K562 (cell line): ENCODE measurements around the gene DSEL. TPM values are rescaled to one million over a fixed set of nuclear protein-coding genes. Genes with fewer than 3 reads are reported as not detected.

Source experiments
- ATAC-seq: fragments of 200-7000 bp; cut with Tn5 transposase; 3 replicates; pipeline ENCODE4 v1.9.1; 2020; ENCODE audit warnings: moderate library complexity
- BruUV-seq: library from RNA; stranded (reverse); fragments of 400-500 nt; replicated peaks from 2 replicates; lab custom pipeline; 2021; lab: Mats Ljungman, UMichigan
- CTCF ChIA-PET: fragments of 300-600 bp; formaldehyde crosslinking; extraction: SDS; loops from one replicate; lab custom pipeline; 2021; ENCODE audit warnings: low intra/inter-chr PET ratio; lab: Yijun Ruan, JAX
- POLR2A ChIA-PET: fragments of 300-600, 350-650 bp; sonication (Branson Sonifier 250); formaldehyde crosslinking; extraction: SDS; loops from one replicate; lab custom pipeline; 2021; ENCODE audit warnings: antibody characterized with exemption, inconsistent platforms; lab: Yijun Ruan, JAX
- DNase-seq, 4 experiments: peaks; one replicate each; pipeline versions ENCODE4 v3.0.0 to v3.0.0-alpha.2; 2011 to 2018; ENCODE audit warnings: low spot score in 3 of 4, mixed read lengths in 3 of 4; ENCODE audit errors: extremely low read depth in 1 of 4
- FAIRE-seq: peaks from 2 replicates; lab custom pipeline; 2011; peaks lifted over from hg19 to GRCh38; lab: Jason Lieb, UNC
- H2AFZ ChIP-seq: 2 replicates; pipeline ENCODE4 v1.6.0; 2011; ENCODE audit warnings: low read depth, low read length, control low read depth, inconsistent platforms
- H3K27ac ChIP-seq: fragments of 200-600 bp; 3 replicates; pipeline ENCODE4 v1.8.0; 2011; ENCODE audit warnings: low read depth, mild to moderate bottlenecking, control low read depth, inconsistent platforms, low read length, moderate library complexity, mixed read lengths; ENCODE audit errors: extremely low read depth
- H3K27me3 ChIP-seq, 2 experiments: fragments of 300-600 bp in 1 of 2; 2 replicates in 1 of 2; 3 replicates in 1 of 2; pipeline versions ENCODE4 v1.6.0 to v1.8.0; 2011; ENCODE audit warnings: inconsistent platforms in 2 of 2, low read length in 2 of 2, mild to moderate bottlenecking in 1 of 2, mixed read lengths in 1 of 2, moderate library complexity in 1 of 2; ENCODE audit not compliant: control insufficient read depth in 2 of 2, insufficient read depth in 2 of 2
- H3K36me3 ChIP-seq: fragments of 300-600 bp; 3 replicates; pipeline ENCODE4 v1.8.0; 2011; ENCODE audit warnings: mild to moderate bottlenecking, low read length, inconsistent platforms; ENCODE audit not compliant: control insufficient read depth, insufficient read depth
- H3K4me1 ChIP-seq, 2 experiments: fragments of 200-600 bp in 1 of 2; replicated peaks in 1 of 2; 2 replicates in 1 of 2; 3 replicates in 1 of 2; pipeline versions ENCODE4 v1.5.1 to v1.8.0; 2011; ENCODE audit warnings: inconsistent platforms in 2 of 2, low read length in 2 of 2, mild to moderate bottlenecking in 1 of 2, mixed read lengths in 1 of 2, moderate library complexity in 1 of 2; ENCODE audit not compliant: control insufficient read depth in 2 of 2, insufficient read depth in 2 of 2
- H3K4me2 ChIP-seq: 2 replicates; pipeline ENCODE4 v1.6.1; 2011; ENCODE audit warnings: low read length, control low read depth, inconsistent platforms, mixed read lengths; ENCODE audit not compliant: insufficient read depth
- H3K4me3 ChIP-seq: fragments of 200-600 bp; sonication (generic), shearing (Covaris generic); 2 replicates; pipeline ENCODE4 v1.5.1; 2016; ENCODE audit warnings: control low read depth, inconsistent platforms
- H3K79me2 ChIP-seq: fragments of 200-600 bp; 3 replicates; pipeline ENCODE4 v1.8.0; 2011; ENCODE audit warnings: low read length, inconsistent platforms; ENCODE audit not compliant: control insufficient read depth, insufficient read depth
- H3K9ac ChIP-seq, 2 experiments: 2 replicates each; pipeline versions ENCODE4 v1.6.0 to v1.6.1; 2011; ENCODE audit warnings: low read depth in 2 of 2, low read length in 2 of 2, control low read depth in 1 of 2, inconsistent platforms in 1 of 2, mild to moderate bottlenecking in 1 of 2, mixed read lengths in 1 of 2; ENCODE audit not compliant: insufficient read depth in 1 of 2
- H3K9me1 ChIP-seq: one replicate; pipeline ENCODE4 v1.6.0; 2011; ENCODE audit warnings: inconsistent platforms, mild to moderate bottlenecking, low read length, moderate library complexity; ENCODE audit not compliant: control insufficient read depth, insufficient read depth
- H3K9me3 ChIP-seq: replicated peaks from 2 replicates; pipeline ENCODE4 v1.5.1; 2011; ENCODE audit warnings: low read depth, low read length, inconsistent platforms; ENCODE audit not compliant: control insufficient read depth, insufficient read depth
- H4K20me1 ChIP-seq: replicated peaks from 2 replicates; pipeline ENCODE4 v1.6.1; 2011; ENCODE audit warnings: low read length, inconsistent platforms, mixed read lengths; ENCODE audit not compliant: control insufficient read depth, insufficient read depth
- BDP1 ChIP-seq: IDR thresholded peaks from 3 replicates; pipeline ENCODE4 v1.6.1; 2011; ENCODE audit not compliant: insufficient read length, insufficient read depth
- CBX1 ChIP-seq: sonication (generic); IDR thresholded peaks from 2 replicates; pipeline ENCODE4 v1.6.1; 2016; ENCODE audit warnings: antibody characterized with exemption, low read depth, mild to moderate bottlenecking
- DDX20 ChIP-seq: fragments of 450-650 bp; IDR thresholded peaks from 2 replicates; pipeline ENCODE4 v1.6.1; 2016; ENCODE audit warnings: missing genetic modification characterization, low read depth, mild to moderate bottlenecking, missing compliant biosample characterization, moderate library complexity
- ILF3 ChIP-seq: fragments of 450-650 bp; IDR thresholded peaks from 2 replicates; pipeline ENCODE4 v1.6.1; 2018; ENCODE audit warnings: antibody characterized with exemption, mild to moderate bottlenecking, moderate library complexity, borderline replicate concordance
- MYC ChIP-seq, 2 experiments: fragments of 250-450 bp in 1 of 2; sonication (Bioruptor Pico) in 1 of 2; IDR thresholded peaks; 2 replicates each; pipeline versions ENCODE4 v1.5.1 to v1.6.1; 2012 to 2021; ENCODE audit warnings: low read depth in 2 of 2, borderline replicate concordance in 1 of 2, improper control_type of control experiment in 1 of 2, low read length in 1 of 2, mild to moderate bottlenecking in 1 of 2, moderate library complexity in 1 of 2
- NR2C1 ChIP-seq, 2 experiments: fragments of 450-650 bp; IDR thresholded peaks; 2 replicates each; pipeline ENCODE4 v1.6.1; 2017; ENCODE audit warnings: mild to moderate bottlenecking in 2 of 2, antibody characterized with exemption in 1 of 2, inconsistent platforms in 1 of 2, missing compliant biosample characterization in 1 of 2, missing genetic modification characterization in 1 of 2
- SIRT6 ChIP-seq: IDR thresholded peaks from one replicate; pipeline ENCODE4 v1.6.1; 2012; ENCODE audit warnings: low read depth, mild to moderate bottlenecking, control low read depth, inconsistent platforms, low read length, moderate library complexity
- XRCC4 ChIP-seq: IDR thresholded peaks from one replicate; pipeline ENCODE4 v1.6.1; 2011; ENCODE audit not compliant: insufficient read depth, insufficient read length; ENCODE audit errors: extremely low read depth
- ZFP36 ChIP-seq: fragments of 150-350 bp; IDR thresholded peaks from 2 replicates; pipeline ENCODE4 v1.6.1; 2018; ENCODE audit warnings: low read length, low read depth; ENCODE audit not compliant: partially characterized antibody
- ZNF197 ChIP-seq: fragments of 200-800 bp; sonication (Bioruptor generic); IDR thresholded peaks from 2 replicates; pipeline ENCODE4 v1.6.1; 2016; ENCODE audit warnings: low read depth, missing genetic modification characterization, missing compliant biosample characterization
- ZNF696 ChIP-seq: fragments of 250-450 bp; sonication (Bioruptor Pico); conservative IDR thresholded peaks from 2 replicates; pipeline ENCODE4 v1.4.0; 2020; ENCODE audit warnings: mild to moderate bottlenecking, moderate library complexity
- WGBS: fragments of 100-300 bp; shearing (Covaris generic); methylation state at CpG from one replicate; pipeline ENCODE4 v1.1.6; 2016; ENCODE audit warnings: low coverage, mixed read lengths; ENCODE audit not compliant: insufficient coverage; ENCODE audit errors: missing lambda C conversion rate; 5-methylcytosine and 5-hydroxymethylcytosine counted together
- in situ Hi-C: fragments of 300-500 bp; cut with MboI; formaldehyde crosslinking; loops from 4 replicates; pipeline ENCODE4 v1.15.0; 2018; ENCODE audit warnings: inconsistent platforms, mixed read lengths
- intact Hi-C: fragments of 100-400 bp; cut with micrococcal nuclease; formaldehyde crosslinking; loops from 2 replicates; pipeline ENCODE4 v1.14.2; 2022
- polyA plus RNA-seq, 8 experiments: library from polyadenylated mRNA; depleted of rRNA in 4 of 8; stranded (reverse) in 5 of 8; unstranded in 3 of 8; fragments of >200 nt; fragmentation: Nextera tagmentation in 2 of 8; fragmentation: Illumina TruSeq in 1 of 8; extraction: Ambion mirVana in 2 of 8; extraction: Trizol in 1 of 8; gene quantifications; 2 replicates each; pipeline versions ENCODE4 v1.2.1 to v1.2.3, GENCODE V29; 2011 to 2014; ENCODE audit warnings: inconsistent platforms in 1 of 8, missing spikeins in 1 of 8
- total RNA-seq, 7 experiments: library from RNA; depleted of rRNA in 6 of 7; stranded (reverse); fragments of >200 nt in 6 of 7; fragmentation: Illumina TruSeq in 2 of 7; extraction: Trizol in 2 of 7; gene quantifications; 2 replicates each; pipeline versions ENCODE4 v1.2.1 to v1.2.3, GENCODE V29; 2011 to 2021; ENCODE audit warnings: low replicate concordance in 1 of 7
- TF ChIP-seq, protein P1 (sequence below), 2 experiments: fragments of 450-650 bp; formaldehyde crosslinking in 1 of 2; IDR thresholded peaks; 2 replicates each; pipeline versions ENCODE4 v1.4.0 to v1.6.1; 2014 to 2020; ENCODE audit warnings: mild to moderate bottlenecking in 2 of 2, borderline replicate concordance in 1 of 2, low read depth in 1 of 2
- TF ChIP-seq, protein P2 (sequence below), 2 experiments: fragments of 450-650 bp in 1 of 2; sonication (generic) in 1 of 2; formaldehyde crosslinking; conservative IDR thresholded peaks; 2 replicates each; pipeline versions ENCODE4 v1.4.0 to v1.8.1; 2020 to 2022; ENCODE audit warnings: mild to moderate bottlenecking in 1 of 2, missing genetic modification reagents in 1 of 2

DSEL gene
- total and polyA plus RNA-seq, 9 of the 15 experiments (the other 6 are each of a cell fraction or from before 2014, with no cell fraction given) = under 0.01 to 0.04 (median 0.01) TPM; not detected in 3

DNA sequence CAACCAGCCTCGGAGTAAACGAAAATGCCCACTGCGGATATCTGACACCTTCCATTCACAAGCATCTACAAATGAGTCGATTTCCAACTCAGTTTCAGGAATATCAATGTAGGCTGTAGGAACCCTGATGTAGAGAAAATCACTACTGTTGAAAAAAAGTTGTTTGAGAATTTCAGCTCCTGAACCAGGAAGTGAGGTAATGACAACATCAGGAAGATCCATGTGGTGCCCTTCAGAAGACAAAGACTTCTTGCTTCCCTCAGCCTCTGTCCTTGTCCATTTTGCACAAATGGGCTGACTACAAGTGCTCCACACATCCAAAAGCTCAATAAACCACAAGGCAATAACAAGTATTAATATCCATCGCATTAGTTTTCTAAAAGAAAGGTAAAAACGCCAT lies 4.7 kb downstream of the DSEL start:
- no peaks in the 10 kb centered on the region for H3K9me3 ChIP-seq
- no peaks in the 10 kb centered on the region for H3K27me3 ChIP-seq
- no peak overlapping the region for H2AFZ ChIP-seq
- H4K20me1 ChIP-seq = no peaks in the 10 kb centered on the region
- ChIA-PET CTCF (interaction anchor here (0.6 kb wide), 1 partner anchor 1157 kb away, joined by 3 read pairs; no protein-coding TSS in a partner anchor), POLR2A (no interaction called here)
- no peak overlapping the region for H3K9ac ChIP-seq
- in situ Hi-C loops (no loop called here), intact Hi-C loops (loop anchor here (10.0 kb wide), 3 partner anchors 1113 to 1223 kb away; no protein-coding TSS in a partner anchor)
- peaks cover 0 to 7% of the 10 kb centered on the region in 2 experiments; a peak in 2 of 5 replicates for H3K4me1 ChIP-seq
- no peaks in the 10 kb centered on the region for H3K36me3 ChIP-seq
- H3K4me2 ChIP-seq = no peak overlapping the region
- H3K79me2 ChIP-seq = no peaks in the 10 kb centered on the region
- no TSS peak for BruUV-seq
- H3K27ac ChIP-seq = no peak overlapping the region
- WGBS = 0% methylated on average over 6 of the region's 6 CpGs
- ATAC-seq (no peak), FAIRE-seq (no peak), DNase-seq (no peak)
- no peak overlapping the region for H3K4me3 ChIP-seq
- H3K9me1 ChIP-seq = no peaks in the 10 kb centered on the region
- no peak for TF ChIP-seq CBX1
- TF ChIP-seq BDP1 = no peak
- TF ChIP-seq, protein P1, sequence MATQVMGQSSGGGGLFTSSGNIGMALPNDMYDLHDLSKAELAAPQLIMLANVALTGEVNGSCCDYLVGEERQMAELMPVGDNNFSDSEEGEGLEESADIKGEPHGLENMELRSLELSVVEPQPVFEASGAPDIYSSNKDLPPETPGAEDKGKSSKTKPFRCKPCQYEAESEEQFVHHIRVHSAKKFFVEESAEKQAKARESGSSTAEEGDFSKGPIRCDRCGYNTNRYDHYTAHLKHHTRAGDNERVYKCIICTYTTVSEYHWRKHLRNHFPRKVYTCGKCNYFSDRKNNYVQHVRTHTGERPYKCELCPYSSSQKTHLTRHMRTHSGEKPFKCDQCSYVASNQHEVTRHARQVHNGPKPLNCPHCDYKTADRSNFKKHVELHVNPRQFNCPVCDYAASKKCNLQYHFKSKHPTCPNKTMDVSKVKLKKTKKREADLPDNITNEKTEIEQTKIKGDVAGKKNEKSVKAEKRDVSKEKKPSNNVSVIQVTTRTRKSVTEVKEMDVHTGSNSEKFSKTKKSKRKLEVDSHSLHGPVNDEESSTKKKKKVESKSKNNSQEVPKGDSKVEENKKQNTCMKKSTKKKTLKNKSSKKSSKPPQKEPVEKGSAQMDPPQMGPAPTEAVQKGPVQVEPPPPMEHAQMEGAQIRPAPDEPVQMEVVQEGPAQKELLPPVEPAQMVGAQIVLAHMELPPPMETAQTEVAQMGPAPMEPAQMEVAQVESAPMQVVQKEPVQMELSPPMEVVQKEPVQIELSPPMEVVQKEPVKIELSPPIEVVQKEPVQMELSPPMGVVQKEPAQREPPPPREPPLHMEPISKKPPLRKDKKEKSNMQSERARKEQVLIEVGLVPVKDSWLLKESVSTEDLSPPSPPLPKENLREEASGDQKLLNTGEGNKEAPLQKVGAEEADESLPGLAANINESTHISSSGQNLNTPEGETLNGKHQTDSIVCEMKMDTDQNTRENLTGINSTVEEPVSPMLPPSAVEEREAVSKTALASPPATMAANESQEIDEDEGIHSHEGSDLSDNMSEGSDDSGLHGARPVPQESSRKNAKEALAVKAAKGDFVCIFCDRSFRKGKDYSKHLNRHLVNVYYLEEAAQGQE (IDR thresholded peaks at IDR 0.05; ENCODE audit: borderline replicate concordance) = no peak
- TF ChIP-seq, protein P1 (CRISPR knock-in tag; IDR thresholded peaks at IDR 0.05; ENCODE audit: low read depth) = no peak
- TF ChIP-seq ILF3 = no peak
- TF ChIP-seq XRCC4 = no peak
- TF ChIP-seq NR2C1 (IDR thresholded peaks at IDR 0.05) = no peak
- TF ChIP-seq NR2C1 (tag; IDR thresholded peaks at IDR 0.05) = no peak
- TF ChIP-seq, protein P2, sequence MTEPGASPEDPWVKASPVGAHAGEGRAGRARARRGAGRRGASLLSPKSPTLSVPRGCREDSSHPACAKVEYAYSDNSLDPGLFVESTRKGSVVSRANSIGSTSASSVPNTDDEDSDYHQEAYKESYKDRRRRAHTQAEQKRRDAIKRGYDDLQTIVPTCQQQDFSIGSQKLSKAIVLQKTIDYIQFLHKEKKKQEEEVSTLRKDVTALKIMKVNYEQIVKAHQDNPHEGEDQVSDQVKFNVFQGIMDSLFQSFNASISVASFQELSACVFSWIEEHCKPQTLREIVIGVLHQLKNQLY (CRISPR knock-in tag; conservative IDR thresholded peaks at IDR 0.05) = no peak
- no peak for TF ChIP-seq ZNF197
- no peak for TF ChIP-seq ZFP36
- no peak for TF ChIP-seq MYC (IDR thresholded peaks at IDR 0.05; ENCODE audit: low read depth, low read length)
- no peak for TF ChIP-seq MYC (CRISPR knock-in tag; IDR thresholded peaks at IDR 0.05; ENCODE audit: borderline replicate concordance, low read depth)
- no peak for TF ChIP-seq SIRT6
- no peak for TF ChIP-seq ZNF696
- no peak for TF ChIP-seq DDX20 (tag)
